Fibroblast of skin of scalp (primary cell): Measurements from ENCODE around the gene TBC1D17.

Experiments
- DNase-seq: peaks from one replicate; pipeline ENCODE4 v3.0.0-alpha.2; 2013

Gene TBC1D17

DNA sequence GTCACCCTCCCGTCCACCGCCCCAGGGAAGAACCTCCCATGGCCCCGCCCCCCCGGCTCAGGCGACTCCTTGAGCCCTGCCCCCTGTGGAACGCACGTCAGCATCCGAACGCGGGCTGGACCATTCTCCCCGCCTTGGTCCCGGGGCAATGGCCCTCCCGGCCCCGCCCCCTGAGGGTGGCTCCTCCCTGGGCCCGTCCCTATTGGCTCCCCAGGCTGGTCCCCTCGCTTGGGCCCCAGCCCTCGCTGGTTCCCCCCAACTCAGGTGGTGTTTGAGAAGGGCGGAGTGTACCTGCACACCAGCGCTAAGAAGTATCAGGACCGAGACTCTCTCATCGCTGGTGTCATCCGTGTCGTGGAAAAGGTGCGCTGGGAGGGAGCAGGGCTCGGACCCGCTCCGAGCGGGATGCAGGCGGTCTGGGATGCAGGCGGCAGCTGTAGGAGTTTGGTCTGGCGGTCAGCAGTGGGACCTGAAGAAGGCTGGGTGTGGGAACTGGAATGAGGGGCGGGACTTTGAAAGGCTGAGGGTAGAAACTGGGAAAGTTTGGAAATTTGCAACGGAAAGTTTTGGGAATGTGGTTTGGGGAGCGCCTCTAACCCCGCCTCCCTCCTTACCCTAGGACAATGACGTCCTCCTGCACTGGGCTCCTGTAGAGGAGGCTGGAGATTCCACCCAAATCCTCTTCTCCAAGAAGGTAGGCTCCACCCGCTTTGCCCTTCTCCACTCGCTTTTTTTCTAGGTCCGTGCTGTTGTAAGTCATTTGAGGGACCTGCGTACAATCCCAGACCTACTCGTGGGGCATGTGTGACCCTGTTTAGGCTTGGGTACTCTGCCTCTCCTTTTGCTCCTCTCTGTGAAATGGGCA, 609 bp downstream of the TBC1D17 start:
- peak; percentile 98 for DNase-seq

DNA sequence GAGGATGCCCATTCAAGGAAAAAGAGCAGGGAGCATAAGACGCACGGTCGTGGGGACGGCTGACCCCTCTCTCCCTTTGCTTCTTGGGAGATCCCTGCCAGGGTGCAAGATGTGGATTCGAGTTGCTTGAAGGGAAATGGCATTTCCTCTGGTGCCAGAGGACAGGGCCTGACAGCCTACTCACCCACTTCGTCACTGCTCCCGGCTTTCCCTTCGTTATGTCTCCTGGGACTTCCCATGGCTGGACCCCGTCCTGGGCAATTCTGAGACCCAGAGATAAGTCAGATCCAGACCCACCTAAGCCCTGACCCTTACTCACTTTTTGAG, 1.2 kb downstream of the TBC1D17 start:
- no peak for DNase-seq

DNA sequence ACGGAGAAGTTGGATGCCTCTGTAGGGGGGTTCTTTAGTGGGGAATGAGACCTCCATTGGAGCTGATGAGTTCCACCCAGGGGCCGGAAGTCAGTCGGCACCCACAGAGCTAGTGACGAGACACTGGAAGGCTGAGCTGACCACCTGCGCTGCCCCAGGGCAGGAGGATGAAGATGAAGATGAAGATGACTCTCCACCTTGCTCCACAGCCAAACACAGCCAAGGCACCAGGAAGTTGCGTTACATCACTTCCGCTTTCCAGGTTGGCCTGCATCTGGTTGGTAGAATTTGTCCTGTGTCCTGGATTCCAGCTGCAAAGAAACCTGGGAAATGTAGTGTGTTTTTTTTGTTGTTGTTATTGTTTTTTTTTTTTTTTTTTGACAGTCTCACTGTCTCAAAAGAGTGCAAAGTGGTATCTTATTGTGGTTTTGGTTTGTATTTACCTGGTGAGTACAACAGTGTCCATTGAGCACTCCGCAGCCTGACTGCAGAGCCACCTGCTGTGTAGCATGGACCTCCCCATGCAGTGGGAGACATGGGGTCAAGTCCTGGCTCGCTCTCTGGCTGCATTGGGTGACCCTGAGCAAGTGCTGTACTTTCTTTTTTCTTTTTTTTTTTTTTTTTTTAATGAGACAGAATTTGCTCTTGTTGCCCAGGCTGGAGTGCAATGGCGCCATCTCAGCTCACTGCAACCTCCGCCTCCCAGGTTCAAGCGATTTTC, 1.9 kb downstream of the TBC1D17 start:
- no peak for DNase-seq

DNA sequence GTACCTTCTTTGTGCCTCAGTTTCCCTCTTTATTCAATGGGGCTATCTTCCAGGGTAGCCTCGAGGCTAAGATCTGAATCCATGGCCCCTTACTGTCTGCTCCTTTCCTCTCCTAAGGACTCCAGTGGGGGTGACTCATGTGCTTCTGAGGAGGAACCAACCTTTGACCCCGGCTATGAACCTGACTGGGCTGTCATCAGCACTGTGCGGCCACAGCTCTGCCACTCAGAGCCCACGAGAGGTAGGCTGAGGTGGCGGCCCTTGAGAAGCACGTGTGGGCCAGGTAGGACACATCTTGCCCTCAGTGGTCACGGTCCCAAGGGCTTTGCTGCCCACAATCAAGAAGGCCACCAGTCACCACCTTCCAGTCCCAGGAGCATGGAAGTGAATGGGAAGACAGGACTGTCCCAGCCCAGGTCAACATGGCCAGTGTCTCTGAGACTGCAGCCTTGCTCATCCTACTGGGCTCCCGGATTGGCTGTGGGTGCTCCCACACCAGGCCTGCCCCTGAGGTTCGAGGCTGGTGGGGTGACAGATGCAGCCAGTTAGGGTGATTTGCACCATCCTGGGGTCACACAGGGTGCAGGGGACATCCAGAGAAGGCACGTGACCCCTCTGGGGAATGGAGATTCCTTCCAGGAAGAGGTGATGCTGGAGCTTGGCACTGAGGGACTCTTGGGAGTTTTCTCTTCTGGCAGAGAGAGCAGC, 2.8 kb downstream of the TBC1D17 start:
- DNase-seq = no peak

DNA sequence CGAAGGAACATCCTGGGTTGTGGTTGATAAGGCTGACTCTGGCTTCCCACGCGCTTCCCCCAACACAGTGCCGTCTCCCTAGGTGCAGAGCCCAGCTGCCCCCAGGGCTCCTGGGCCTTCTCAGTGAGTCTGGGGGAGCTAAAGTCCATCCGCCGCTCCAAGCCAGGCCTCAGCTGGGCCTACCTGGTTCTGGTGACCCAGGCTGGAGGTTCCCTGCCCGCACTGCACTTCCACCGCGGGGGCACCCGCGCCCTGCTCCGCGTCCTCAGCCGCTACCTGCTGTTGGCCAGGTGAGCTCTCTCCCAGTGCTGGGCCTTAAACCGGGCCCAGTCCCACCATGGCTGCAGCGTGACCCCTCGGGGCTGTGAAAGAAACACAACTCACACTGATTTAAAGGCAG, 3.7 kb downstream of the TBC1D17 start:
- DNase-seq = no peak

DNA sequence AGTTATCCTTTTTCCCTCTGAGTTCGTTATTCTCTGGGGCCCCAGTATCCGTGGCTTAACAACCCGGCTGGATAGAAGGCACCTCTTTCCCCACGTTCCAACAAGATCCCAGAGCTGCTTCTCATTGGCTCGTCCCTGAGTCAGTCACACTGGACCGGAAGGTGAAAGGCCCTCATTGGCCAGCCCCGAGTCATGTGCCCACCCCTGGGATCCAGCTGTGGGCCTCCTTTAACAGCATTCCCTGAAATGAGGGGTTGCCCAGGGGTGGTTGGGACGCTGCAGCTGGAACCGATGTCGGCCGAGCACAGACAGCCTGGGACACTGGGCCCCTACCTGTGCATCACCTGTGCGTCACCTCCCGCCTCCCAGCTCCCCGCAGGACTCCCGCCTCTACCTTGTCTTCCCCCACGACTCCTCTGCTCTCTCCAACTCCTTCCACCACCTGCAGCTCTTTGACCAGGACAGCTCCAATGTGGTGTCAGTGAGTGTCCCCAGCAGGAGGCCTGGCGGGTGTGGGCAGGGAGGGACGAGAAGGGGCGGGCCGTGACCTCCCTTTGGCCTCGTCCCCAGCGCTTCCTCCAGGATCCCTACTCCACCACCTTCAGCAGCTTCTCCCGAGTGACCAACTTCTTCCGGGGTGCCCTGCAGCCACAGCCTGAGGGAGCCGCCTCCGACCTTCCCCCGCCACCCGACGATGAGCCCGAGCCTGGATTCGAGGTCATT, 4.3 kb downstream of the TBC1D17 start:
- no peak for DNase-seq

DNA sequence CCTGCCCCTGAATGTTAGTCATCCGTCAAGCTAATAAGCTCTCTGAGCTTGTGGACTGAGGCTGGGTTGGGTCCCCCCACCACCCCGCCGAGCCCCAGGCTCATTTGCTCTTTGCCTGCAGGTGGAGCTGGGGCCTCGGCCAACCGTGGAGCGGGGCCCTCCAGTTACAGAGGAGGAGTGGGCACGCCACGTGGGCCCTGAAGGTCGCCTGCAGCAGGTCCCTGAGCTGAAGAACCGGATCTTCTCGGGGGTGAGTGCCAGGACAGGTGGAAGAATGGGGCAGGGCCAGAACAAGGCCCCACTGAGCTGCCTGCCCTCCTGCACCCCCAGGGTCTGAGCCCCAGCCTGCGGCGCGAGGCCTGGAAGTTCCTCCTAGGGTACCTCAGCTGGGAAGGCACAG, 5.1 kb downstream of the TBC1D17 start:
- no peak for DNase-seq

DNA sequence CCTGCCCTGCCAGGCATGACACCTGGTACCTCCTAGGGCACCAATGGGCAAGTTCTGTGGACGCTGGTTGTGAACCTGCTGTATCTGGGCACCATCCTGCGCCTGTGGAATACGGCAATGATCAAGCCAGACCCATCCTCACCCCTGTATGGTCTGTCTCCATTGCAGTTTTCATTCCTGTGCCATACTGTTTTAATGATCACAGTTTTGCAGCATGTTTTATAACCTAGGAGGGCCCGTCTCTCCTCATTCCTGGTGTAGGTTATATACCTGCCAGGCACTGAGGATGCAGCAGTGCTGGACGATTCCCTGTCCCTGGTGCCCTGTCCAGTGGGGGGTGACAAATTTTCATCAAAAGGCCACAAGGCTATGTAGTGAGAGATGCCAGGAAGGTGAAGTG, 5.6 kb downstream of the TBC1D17 start:
- no peak for DNase-seq

DNA sequence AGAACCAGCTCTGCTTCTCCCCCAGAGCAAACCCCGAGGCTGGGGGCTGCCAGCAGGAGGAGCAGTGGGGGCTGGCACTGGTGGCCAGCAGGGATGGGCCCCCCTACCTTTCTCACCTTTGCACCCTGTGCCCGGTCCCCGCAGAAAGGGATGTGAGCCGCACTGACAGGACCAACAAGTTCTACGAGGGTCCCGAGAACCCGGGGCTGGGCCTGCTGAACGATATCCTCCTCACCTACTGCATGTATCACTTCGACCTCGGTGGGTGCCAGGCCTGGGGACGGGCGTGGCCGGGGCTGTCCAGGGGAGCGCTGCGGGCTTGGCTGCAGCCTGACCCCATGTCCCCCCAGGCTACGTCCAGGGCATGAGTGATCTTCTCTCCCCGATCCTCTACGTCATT, 6.6 kb downstream of the TBC1D17 start:
- no peak for DNase-seq

DNA sequence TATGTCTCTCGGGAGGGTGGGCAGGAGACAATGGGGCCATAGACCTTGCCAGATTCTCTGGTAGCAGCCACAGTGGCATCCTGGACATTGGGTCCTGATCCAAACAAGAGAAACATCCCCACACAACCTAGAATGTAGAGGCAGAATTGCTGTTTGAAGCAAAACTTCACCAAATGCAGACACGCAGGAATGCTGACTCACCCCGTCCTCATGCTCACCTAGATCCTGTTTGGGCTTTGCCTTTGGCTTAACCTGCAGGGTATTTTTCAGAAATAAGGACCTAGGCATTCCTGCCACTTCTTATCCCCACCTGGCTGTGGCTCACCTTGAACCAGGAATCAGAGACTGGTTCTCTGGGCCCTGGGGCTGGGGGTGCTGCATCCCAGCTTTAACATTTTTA, 7.3 kb downstream of the TBC1D17 start:
- no peak for DNase-seq

DNA sequence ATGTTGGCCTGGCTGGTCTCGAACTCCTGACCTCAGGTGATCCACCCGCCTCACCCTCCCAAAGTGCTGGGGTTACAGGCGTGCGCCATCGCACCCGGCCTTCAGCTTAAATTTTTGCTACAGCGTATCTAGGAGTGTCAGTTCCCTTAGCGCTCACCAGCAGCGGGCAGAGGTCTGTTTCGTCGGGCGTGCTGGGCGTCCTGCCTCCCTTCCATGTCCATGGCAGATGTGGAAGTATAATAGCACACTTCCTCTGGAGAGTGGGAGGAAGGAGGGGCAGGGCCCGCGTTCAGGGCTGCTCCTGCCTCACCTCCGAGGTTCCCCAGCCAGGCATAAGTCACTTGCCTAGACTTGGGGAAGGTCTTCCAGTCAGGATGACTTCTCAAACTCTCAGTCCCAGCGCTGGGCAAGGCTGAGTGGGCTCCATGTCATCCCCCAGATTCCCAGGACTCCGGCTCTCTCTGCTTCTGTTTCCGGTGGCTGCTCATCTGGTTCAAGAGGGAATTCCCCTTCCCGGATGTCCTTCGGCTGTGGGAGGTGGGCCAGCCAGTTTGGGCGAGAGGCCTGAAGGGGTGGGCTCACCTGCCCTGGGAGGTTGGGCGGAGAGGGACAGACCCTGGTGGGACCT, 9.6 kb downstream of the TBC1D17 start:
- DNase-seq = no peak

DNA sequence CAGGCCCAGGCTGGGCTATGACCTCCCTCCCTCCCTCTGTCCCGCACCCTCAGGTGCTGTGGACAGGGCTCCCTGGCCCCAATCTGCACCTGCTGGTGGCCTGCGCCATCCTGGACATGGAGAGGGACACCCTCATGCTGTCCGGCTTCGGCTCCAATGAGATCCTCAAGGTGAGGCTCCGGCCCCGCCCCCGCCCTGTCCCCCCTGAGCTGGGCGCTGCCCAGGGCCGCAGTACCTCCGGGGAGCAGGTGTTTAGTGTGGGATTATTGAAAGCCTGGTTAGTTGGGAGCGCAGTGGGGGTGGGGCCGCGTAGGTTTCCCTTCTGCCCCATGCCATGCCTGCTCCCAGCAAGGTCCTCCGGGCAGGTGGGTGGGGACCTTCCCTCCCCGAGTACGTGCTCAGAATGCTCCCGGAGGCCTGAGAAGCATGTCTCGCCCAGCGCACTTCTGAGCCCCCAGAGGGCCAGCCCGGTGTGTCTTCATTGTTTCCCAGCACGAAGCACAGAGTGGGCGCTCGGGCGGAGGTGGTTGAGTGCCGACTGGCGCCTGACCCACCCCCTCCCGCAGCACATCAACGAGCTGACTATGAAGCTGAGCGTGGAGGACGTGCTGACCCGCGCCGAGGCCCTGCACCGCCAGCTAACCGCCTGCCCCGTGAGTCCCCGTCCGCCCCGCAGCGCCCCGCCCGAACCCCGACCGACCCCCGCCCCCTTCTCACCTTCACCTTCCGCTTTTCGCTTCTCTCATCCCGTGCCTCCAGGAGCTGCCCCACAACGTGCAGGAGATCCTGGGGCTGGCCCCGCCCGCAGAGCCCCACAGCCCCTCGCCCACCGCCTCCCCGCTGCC, 10.4 kb downstream of the TBC1D17 start:
- DNase-seq = no peak

DNA sequence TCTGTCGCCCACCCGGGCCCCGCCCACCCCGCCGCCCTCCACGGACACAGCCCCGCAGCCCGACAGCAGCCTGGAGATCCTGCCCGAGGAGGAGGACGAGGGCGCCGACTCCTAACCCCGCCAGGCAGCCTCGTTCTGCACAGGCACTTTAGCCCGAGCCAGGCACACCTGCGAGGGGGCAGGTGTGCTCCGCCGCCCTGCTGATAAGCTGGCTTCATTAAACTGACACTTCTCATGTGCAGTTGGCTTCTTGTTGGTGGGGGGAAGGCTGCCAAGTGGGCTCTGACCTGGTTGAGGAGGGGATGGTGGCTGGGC, 11.0 kb downstream of the TBC1D17 start:
- no peak for DNase-seq

DNA sequence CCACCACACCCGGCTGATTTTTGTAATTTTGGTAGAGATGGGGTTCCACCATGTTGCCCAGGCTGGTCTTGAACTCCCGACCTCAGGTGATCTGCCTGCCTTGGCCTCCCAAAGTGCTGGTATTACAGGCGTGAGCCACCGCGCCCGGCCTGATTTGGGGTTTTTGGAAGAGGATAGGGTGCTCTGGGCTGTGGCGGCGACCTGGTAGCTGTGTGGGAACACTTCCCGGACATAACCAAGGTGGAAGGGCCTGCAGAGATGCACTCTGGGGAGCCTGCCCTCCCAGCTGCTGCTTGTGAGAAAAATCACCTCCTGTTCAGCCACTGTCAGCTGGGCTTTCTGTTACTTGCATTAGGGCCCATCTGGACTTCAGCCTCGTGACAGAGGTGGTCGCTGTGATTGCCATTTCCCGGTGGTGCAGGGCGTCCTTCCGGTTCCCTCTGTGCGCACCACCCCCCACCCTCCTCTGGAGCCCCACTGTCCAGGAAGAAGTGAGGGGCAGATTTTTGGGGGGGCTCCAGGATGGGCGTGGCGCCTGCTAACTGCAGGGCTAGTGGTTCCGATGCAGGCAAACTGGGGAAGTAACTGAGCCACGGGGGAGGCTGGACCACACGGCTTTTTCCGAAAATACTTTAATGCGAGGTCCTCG, 11.7 kb downstream of the TBC1D17 start:
- no peak for DNase-seq

DNA sequence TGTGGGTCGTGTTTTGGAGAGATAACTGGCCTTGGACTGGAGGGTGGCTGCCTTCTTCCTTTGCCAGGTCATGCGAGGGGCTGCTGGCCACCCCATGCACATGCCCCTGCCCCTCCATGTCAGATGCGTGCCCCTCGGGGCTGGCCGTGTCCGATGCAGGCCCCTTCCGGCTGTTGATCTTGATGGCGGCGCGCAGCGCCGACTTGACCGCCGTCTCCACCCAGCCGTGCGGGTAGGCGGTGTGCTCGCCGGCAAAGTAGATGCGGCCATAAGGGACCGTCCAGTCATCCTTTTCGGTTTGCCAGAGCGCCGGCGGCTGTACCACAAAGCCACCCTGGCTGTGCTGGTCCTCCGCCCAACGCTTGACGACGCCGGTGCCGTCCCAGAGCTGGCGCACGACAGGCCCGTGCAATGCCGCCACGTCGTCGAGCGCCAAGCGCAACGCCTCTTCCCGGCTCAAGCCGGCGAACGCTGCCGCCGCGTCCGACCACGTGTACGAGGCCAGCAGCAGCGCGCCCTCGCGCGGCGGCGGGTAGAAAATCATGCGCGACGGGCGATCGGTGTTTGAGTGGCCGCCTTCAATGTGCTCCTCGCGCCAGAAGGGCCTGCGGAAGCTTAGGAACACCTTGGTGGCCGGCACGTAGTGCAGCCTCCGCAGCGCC, 12.3 kb downstream of the TBC1D17 start:
- DNase-seq = peak; percentile 74

DNA sequence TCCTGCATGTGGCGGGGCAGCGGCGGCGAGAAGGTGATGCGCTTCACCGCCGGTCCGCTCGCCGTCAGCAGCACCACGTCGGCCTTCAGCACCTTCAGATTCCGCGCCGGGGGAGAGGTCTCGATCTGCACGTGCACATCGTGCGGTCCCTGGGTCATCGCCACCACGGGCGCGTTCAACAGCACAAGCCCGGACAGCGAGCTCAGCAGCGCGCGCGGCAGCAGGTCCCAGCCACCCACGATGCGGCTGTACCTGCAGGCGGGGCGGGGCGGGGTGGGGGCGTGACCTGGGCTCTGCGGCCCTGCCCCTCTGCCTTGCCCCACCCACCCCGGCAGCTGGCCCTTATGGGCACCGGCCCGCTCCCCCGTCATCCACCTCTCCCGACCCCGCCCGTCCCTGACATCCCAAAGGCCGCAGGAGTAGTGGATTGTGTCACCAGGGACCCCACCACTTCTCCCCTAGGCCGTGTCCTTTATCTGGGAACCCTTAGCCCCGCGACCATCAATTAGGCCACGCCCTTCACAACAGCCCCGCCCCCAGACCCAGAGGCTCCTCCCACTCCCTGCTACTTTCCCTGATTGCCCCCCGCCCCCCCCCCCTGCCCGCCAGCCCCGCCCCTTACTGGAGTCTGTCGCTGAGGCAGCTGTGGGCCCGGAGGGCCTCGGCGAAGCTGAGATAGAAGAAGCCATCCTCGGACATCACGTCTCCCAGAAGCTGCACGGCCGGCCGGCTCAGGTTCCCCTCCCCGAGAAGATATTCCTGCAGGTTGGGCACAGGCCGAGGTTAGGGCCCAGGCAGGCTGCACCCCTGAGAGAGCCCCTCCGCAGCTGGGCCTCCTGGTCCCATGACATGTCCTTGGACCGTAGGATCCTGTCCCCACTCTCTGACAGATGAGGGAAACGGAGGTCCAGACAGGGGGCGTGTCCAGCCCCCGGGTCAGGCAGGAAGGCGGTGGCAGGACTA, 13.1 kb downstream of the TBC1D17 start:
- peak; percentile 13 for DNase-seq

DNA sequence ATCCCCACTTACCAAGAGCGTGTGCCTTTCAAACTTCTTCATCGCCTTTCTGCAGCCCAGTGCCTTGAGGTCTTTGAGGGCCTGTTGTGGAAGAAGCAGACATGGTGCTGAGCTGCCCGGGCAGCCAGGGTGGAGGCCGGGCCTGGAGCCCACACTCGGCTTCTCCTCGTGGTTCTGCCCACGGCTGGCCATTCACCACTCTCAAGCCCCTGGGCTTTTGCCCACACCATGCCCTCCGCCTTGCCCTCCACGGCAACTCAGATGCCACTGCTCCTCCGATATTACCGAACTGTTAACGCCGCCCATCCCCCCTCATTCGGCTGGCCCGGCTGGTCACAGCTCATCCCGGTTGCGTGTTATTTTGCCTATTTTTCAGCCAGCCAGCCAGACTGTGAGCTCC, 13.9 kb downstream of the TBC1D17 start:
- no peak for DNase-seq

DNA sequence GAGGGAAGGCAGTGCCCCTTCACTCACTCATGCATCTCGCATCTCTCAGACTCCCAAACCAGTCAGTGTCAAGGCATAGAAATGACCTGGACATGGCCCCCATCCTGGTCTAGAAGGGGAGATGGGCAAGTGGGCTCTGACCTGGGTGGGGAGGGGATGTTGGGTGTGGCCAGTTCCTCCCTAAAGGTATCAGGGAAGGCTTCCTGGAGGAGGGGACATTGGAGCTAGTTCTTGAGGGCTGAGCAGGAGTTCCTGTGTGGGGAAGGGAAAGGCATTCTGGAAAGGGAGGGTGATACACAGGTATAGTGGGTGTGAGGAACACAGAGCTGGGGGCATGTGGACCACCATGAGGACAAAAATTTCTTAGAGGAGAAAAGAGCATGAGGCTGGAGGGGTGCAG, 15.2 kb downstream of the TBC1D17 start:
- no peak for DNase-seq

DNA sequence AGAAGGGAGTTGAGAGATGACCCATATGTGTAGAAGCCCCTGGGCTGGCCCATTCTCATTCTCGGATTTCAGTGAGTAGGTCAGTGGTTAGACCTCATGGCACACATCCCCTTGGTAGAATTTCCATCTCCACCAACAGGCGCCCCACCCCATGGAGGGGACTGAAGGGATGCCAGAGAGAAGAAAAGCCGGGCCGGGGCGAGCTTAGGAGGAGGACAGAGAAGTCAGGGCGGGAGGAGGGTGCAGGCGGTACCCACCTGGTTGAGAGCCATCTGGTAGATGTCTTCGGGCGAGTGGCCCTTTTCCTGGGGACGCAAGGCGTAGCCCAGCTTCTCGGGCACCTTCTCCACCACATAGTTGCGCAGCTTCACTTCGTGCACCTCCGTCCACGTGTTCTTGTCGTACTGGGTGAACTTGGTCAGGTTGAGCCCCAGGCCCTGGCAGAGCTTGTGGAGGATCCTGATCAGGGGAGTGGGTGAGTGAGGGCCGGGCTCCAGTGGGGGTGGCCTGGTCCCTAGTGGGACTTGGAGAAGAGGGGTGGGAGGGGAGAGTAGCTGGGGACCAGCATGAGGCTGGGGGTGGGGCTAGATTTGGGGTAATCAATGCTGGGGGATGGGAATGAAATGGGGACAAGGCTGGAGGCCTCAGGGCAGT, 16.6 kb downstream of the TBC1D17 start:
- DNase-seq = no peak
